Calu3 (cell line): ENCODE measurements around the gene EVC2. TPM values are rescaled to one million over a fixed set of nuclear protein-coding genes. Genes with fewer than 3 reads are reported as not detected.
A peak's percentile ranks its signal among the peaks of the same experiment; 100 is the strongest.

ENCODE experiments used
- BruUV-seq: library from RNA; stranded (reverse); fragments of 400-500 nt; replicated peaks from 2 replicates; lab custom pipeline; 2021; lab: Mats Ljungman, UMichigan
- CTCF ChIA-PET: fragments of 300-600 bp; sonication (Branson Sonifier 250); formaldehyde crosslinking; loops from one replicate; lab custom pipeline; 2022; ENCODE audit warnings: antibody characterized with exemption; lab: Charles Lee
- DNase-seq: peaks from one replicate; pipeline ENCODE4 v3.0.0; 2022
- H3K27ac Mint-ChIP-seq: one replicate; pipeline ENCODE4 v1.8.0; 2022; ENCODE audit warnings: mixed read lengths; ENCODE audit not compliant: unreplicated experiment
- H3K27me3 Mint-ChIP-seq: one replicate; pipeline ENCODE4 v1.8.0; 2022; ENCODE audit warnings: mixed read lengths; ENCODE audit not compliant: unreplicated experiment
- H3K36me3 Mint-ChIP-seq: one replicate; pipeline ENCODE4 v1.8.0; 2022; ENCODE audit warnings: mild to moderate bottlenecking, moderate library complexity, mixed read lengths; ENCODE audit not compliant: insufficient read depth, unreplicated experiment
- H3K4me1 Mint-ChIP-seq: one replicate; pipeline ENCODE4 v1.8.0; 2022; ENCODE audit warnings: mild to moderate bottlenecking, low read depth, mixed read lengths; ENCODE audit not compliant: unreplicated experiment
- H3K4me3 Mint-ChIP-seq: one replicate; pipeline ENCODE4 v1.8.0; 2022; ENCODE audit warnings: mild to moderate bottlenecking, low read depth, moderate library complexity, mixed read lengths; ENCODE audit not compliant: unreplicated experiment
- H3K9me3 Mint-ChIP-seq: one replicate; pipeline ENCODE4 v1.8.0; 2022; ENCODE audit warnings: low read depth, mixed read lengths; ENCODE audit not compliant: unreplicated experiment
- CTCF ChIP-seq: fragments of 200-600 bp; IDR thresholded peaks from one replicate; pipeline ENCODE4 v1.8.0; 2022; ENCODE audit warnings: antibody characterized with exemption; ENCODE audit not compliant: unreplicated experiment
- intact Hi-C: fragments of 100-400 bp; cut with micrococcal nuclease; formaldehyde crosslinking; loops from one replicate; pipeline ENCODE4 v1.10.0; 2022; ENCODE audit not compliant: unreplicated experiment
- total RNA-seq: library from RNA; stranded (reverse); gene quantifications from 2 replicates; pipeline ENCODE4 v1.2.3, GENCODE V29; 2022

The EVC2 gene
- total RNA-seq, 1 experiment from 2014 or later = not detected

GRCh38 chr4:5754529-5754881 is 46.1 kb upstream of the EVC2 start:
- no peaks in the 10 kb centered on the region for H3K4me1 Mint-ChIP-seq
- intact Hi-C loops = no loop called here
- H3K27me3 Mint-ChIP-seq = no peaks in the 10 kb centered on the region
- no peak overlapping the region for H3K27ac Mint-ChIP-seq
- DNase-seq = no peak
- peaks cover 8% of the 10 kb centered on the region for H3K9me3 Mint-ChIP-seq
- BruUV-seq = no TSS peak
- no peaks in the 10 kb centered on the region for H3K36me3 Mint-ChIP-seq
- H3K4me3 Mint-ChIP-seq = no peak overlapping the region
- TF ChIP-seq CTCF = no peak
- CTCF ChIA-PET = no interaction called here

GRCh38 chr4:5753766-5754528 is 45.6 kb upstream of the EVC2 start:
- Mint-ChIP-seq H3K4me3 (no peak overlapping the region), H3K27ac (no peak overlapping the region), H3K36me3 (no peaks in the 10 kb centered on the region), H3K27me3 (no peaks in the 10 kb centered on the region), H3K9me3 (peaks cover 8% of the 10 kb centered on the region), H3K4me1 (no peaks in the 10 kb centered on the region)
- intact Hi-C loops = no loop called here
- DNase-seq = peak; percentile 18
- BruUV-seq = no TSS peak
- TF ChIP-seq CTCF = no peak
- CTCF ChIA-PET = interaction anchor here (0.6 kb wide), 1 partner anchor 33 kb away, joined by 5 read pairs; no protein-coding TSS in a partner anchor

GRCh38 chr4:5753366-5753765 is 45.0 kb upstream of the EVC2 start:
- Mint-ChIP-seq H3K36me3 (no peaks in the 10 kb centered on the region), H3K4me1 (no peaks in the 10 kb centered on the region), H3K9me3 (peaks cover 6% of the 10 kb centered on the region), H3K4me3 (no peak overlapping the region), H3K27ac (no peak overlapping the region), H3K27me3 (no peaks in the 10 kb centered on the region)
- CTCF ChIA-PET = interaction anchor here (0.6 kb wide), 1 partner anchor 33 kb away, joined by 5 read pairs; no protein-coding TSS in a partner anchor
- intact Hi-C loops = no loop called here
- no TSS peak for BruUV-seq
- no peak for TF ChIP-seq CTCF
- no peak for DNase-seq

GRCh38 chr4:5752376-5753184 is 44.2 kb upstream of the EVC2 start:
- H3K4me3 Mint-ChIP-seq = no peak overlapping the region

More at GRCh38 chr4:5752376-5753184, 44.2 kb upstream of the EVC2 start:
- H3K27ac Mint-ChIP-seq = no peak overlapping the region
- no peaks in the 10 kb centered on the region for H3K36me3 Mint-ChIP-seq
- no peak for DNase-seq
- no peaks in the 10 kb centered on the region for H3K27me3 Mint-ChIP-seq
- no peak for TF ChIP-seq CTCF
- H3K9me3 Mint-ChIP-seq = peaks cover 6% of the 10 kb centered on the region
- intact Hi-C loops = no loop called here
- CTCF ChIA-PET = no interaction called here
- no peaks in the 10 kb centered on the region for H3K4me1 Mint-ChIP-seq
- no TSS peak for BruUV-seq
